Measurements from ENCODE around the gene SLC30A2.

- TF ChIP-seq CTCF (IDR thresholded peaks at IDR 0.05) (no peak), POLR2AphosphoS5 (IDR thresholded peaks at IDR 0.05) (no peak), POLR2A (IDR thresholded peaks at IDR 0.05) (no peak), EP300 (IDR thresholded peaks at IDR 0.05; ENCODE audit: low read depth) (no peak)
Observed at GRCh38 chr1:26066160-26066559, 20.2 kb upstream of the SLC30A2 start.

Data from transverse colon (tissue), 4 donors.